ENCODE measurements around the gene PGF. TPM values are rescaled to one million over a fixed set of nuclear protein-coding genes. Genes with fewer than 3 reads are reported as not detected.
A peak's percentile ranks its signal among the peaks of the same experiment; 100 is the strongest.

PGF gene
- total and polyA plus RNA-seq, 4 donors = 3.0 to 10.0 (median 6.8) TPM

GRCh38 chr14:74942181-74942580 lies 13.2 kb downstream of the PGF start:
- no peak overlapping the region for H3K4me3 ChIP-seq
- ATAC-seq (ENCODE audit: insufficient read depth, low FRiP score) = no peak
- H3K9me3 ChIP-seq (ENCODE audit: control insufficient read depth in 4 of 4, insufficient read depth in 3 of 4, low read length in 3 of 4) = no peaks in the 10 kb centered on the region
- no peaks in the 10 kb centered on the region for H3K27me3 ChIP-seq (ENCODE audit: control insufficient read depth in 3 of 3, insufficient read depth in 3 of 3, low read length in 2 of 3)
- WGBS, 2 donors = 59 to 78% methylated on average over 12 of the region's 12 CpGs
- no peak for DNase-seq
- TF ChIP-seq CTCF (IDR thresholded peaks at IDR 0.05; ENCODE audit: control extremely low read depth, extremely low read depth) = no peak
- H3K27ac ChIP-seq (ENCODE audit: low read depth in 1 of 2, low read length in 1 of 2) = peak overlapping the region; percentile 73 to 89
- H3K36me3 ChIP-seq (ENCODE audit: control insufficient read depth in 4 of 4, insufficient read depth in 4 of 4, low read length in 4 of 4) = peaks cover 0 to 6% (median under 1%) of the 10 kb centered on the region in 4 donors
- H3K9ac ChIP-seq (ENCODE audit: insufficient read depth in 1 of 2, low read length in 2 of 2) = no peak overlapping the region
- H3K4me1 ChIP-seq (ENCODE audit: control insufficient read depth in 5 of 5, insufficient read depth in 5 of 5, low read length in 5 of 5) = peaks cover 5 to 37% (median 21%) of the 10 kb centered on the region in 5 donors

- peak in 2 of 3 donors; percentile 60 to 67 for DNase-seq
- peaks cover 5 to 34% (median 17%) of the 10 kb centered on the region in 5 donors for H3K4me1 ChIP-seq (ENCODE audit: control insufficient read depth in 5 of 5, insufficient read depth in 5 of 5, low read length in 5 of 5)
- ATAC-seq (ENCODE audit: insufficient read depth, low FRiP score) = no peak
Measured at GRCh38 chr14:74941676-74942097, 13.7 kb downstream of the PGF start.

GRCh38 chr14:74940956-74941565 lies 14.3 kb downstream of the PGF start:
- DNase-seq (no peak), ATAC-seq (ENCODE audit: insufficient read depth, low FRiP score) (no peak)
- H3K27me3 ChIP-seq (ENCODE audit: control insufficient read depth in 3 of 3, insufficient read depth in 3 of 3, low read length in 2 of 3) = no peaks in the 10 kb centered on the region
- H3K4me3 ChIP-seq = no peak overlapping the region
- 84 to 85% methylated on average over 18 of the region's 18 CpGs for WGBS, 2 donors
- H3K27ac ChIP-seq (ENCODE audit: low read depth in 1 of 2, low read length in 1 of 2) = peak overlapping the region; percentile 73 to 89
- TF ChIP-seq CTCF (IDR thresholded peaks at IDR 0.05; ENCODE audit: control extremely low read depth, extremely low read depth) = no peak
- no peak overlapping the region for H3K9ac ChIP-seq (ENCODE audit: insufficient read depth in 1 of 2, low read length in 2 of 2)
- H3K4me1 ChIP-seq (ENCODE audit: control insufficient read depth in 5 of 5, insufficient read depth in 5 of 5, low read length in 5 of 5) = peaks cover 5 to 31% (median 15%) of the 10 kb centered on the region in 5 donors
- H3K9me3 ChIP-seq (ENCODE audit: control insufficient read depth in 4 of 4, insufficient read depth in 3 of 4, low read length in 3 of 4) = no peaks in the 10 kb centered on the region
- H3K36me3 ChIP-seq (ENCODE audit: control insufficient read depth in 4 of 4, insufficient read depth in 4 of 4, low read length in 4 of 4) = peaks cover 0 to 6% (median 0%) of the 10 kb centered on the region in 4 donors

More at GRCh38 chr14:74941676-74942097, 13.7 kb downstream of the PGF start:
- Histone ChIP-seq H3K36me3 (ENCODE audit: control insufficient read depth in 4 of 4, insufficient read depth in 4 of 4, low read length in 4 of 4) (peaks cover 0 to 6% (median 0%) of the 10 kb centered on the region in 4 donors), H3K9ac (ENCODE audit: insufficient read depth in 1 of 2, low read length in 2 of 2) (no peak overlapping the region), H3K9me3 (ENCODE audit: control insufficient read depth in 4 of 4, insufficient read depth in 3 of 4, low read length in 3 of 4) (no peaks in the 10 kb centered on the region), H3K4me3 (no peak overlapping the region), H3K27ac (ENCODE audit: low read depth in 1 of 2, low read length in 1 of 2) (peak overlapping the region; percentile 73 to 89), H3K27me3 (ENCODE audit: control insufficient read depth in 3 of 3, insufficient read depth in 3 of 3, low read length in 2 of 3) (no peaks in the 10 kb centered on the region)
- no peak for TF ChIP-seq CTCF (IDR thresholded peaks at IDR 0.05; ENCODE audit: control extremely low read depth, extremely low read depth)
- WGBS, 2 donors = 6 to 8% methylated on average over 13 of the region's 13 CpGs
